IPS-18a (cell line): Measurements from ENCODE around the gene USP13.
A peak's percentile ranks its signal among the peaks of the same experiment; 100 is the strongest.
"Not testable (repeated sequence)": the region's sequence is repeated elsewhere in the genome, so short reads cannot be mapped to it uniquely, and the experiment has no call there.

Experiments used
- H3K27ac ChIP-seq: one replicate; pipeline ENCODE4 v1.5.1; 2013; ENCODE audit warnings: low read length
- H3K27me3 ChIP-seq: one replicate; pipeline ENCODE4 v1.6.1; 2013; ENCODE audit warnings: mild to moderate bottlenecking, low read length; ENCODE audit not compliant: control insufficient read depth, insufficient read depth
- H3K36me3 ChIP-seq: one replicate; pipeline ENCODE4 v1.6.1; 2013; ENCODE audit warnings: low read depth, low read length; ENCODE audit not compliant: control insufficient read depth
- H3K4me1 ChIP-seq: one replicate; pipeline ENCODE4 v1.6.1; 2013; ENCODE audit warnings: low read depth, low read length; ENCODE audit not compliant: control insufficient read depth
- H3K4me3 ChIP-seq: one replicate; pipeline ENCODE4 v1.5.1; 2013; ENCODE audit warnings: low read length
- H3K9ac ChIP-seq: one replicate; pipeline ENCODE4 v1.6.1; 2013; ENCODE audit warnings: mild to moderate bottlenecking, low read length, moderate library complexity
- H3K9me3 ChIP-seq: one replicate; pipeline ENCODE4 v1.6.1; 2013; ENCODE audit warnings: low read depth, low read length; ENCODE audit not compliant: control insufficient read depth

USP13 gene

GRCh38 chr3:179681492-179682263 lies 28.8 kb downstream of the USP13 start:
- Histone ChIP-seq H3K4me1 (no peaks in the 10 kb centered on the region), H3K9ac (no peak overlapping the region), H3K27me3 (no peaks in the 10 kb centered on the region), H3K9me3 (no peaks in the 10 kb centered on the region), H3K27ac (no peak overlapping the region), H3K4me3 (no peak overlapping the region), H3K36me3 (peaks cover 4% of the 10 kb centered on the region)

- Histone ChIP-seq H3K27ac (no peak overlapping the region), H3K4me3 (no peak overlapping the region), H3K9me3 (no peaks in the 10 kb centered on the region), H3K9ac (no peak overlapping the region), H3K36me3 (peaks cover 4% of the 10 kb centered on the region), H3K27me3 (no peaks in the 10 kb centered on the region), H3K4me1 (no peaks in the 10 kb centered on the region)
Observed at GRCh38 chr3:179682426-179683080, 29.7 kb downstream of the USP13 start.

GRCh38 chr3:179683286-179683685 lies 30.4 kb downstream of the USP13 start:
- not testable (repeated sequence) for H3K36me3 ChIP-seq, H3K9ac ChIP-seq, H3K9me3 ChIP-seq, H3K4me3 ChIP-seq, H3K4me1 ChIP-seq, H3K27ac ChIP-seq, H3K27me3 ChIP-seq

GRCh38 chr3:179687967-179688535 lies 35.2 kb downstream of the USP13 start:
- peaks cover 4% of the 10 kb centered on the region for H3K36me3 ChIP-seq
- H3K9me3 ChIP-seq, result no peaks in the 10 kb centered on the region
- H3K27me3 ChIP-seq, result no peaks in the 10 kb centered on the region
- H3K9ac ChIP-seq, result no peak overlapping the region
- H3K27ac ChIP-seq, result no peak overlapping the region
- H3K4me1 ChIP-seq, result no peaks in the 10 kb centered on the region
- no peak overlapping the region for H3K4me3 ChIP-seq

- no peak overlapping the region for H3K4me3 ChIP-seq
- H3K9ac ChIP-seq, result no peak overlapping the region
- no peaks in the 10 kb centered on the region for H3K27me3 ChIP-seq
- no peaks in the 10 kb centered on the region for H3K4me1 ChIP-seq
- H3K9me3 ChIP-seq, result no peaks in the 10 kb centered on the region
- H3K27ac ChIP-seq, result no peak overlapping the region
- peaks cover 4% of the 10 kb centered on the region for H3K36me3 ChIP-seq
Observed at GRCh38 chr3:179688850-179689249, 36.0 kb downstream of the USP13 start.

- H3K27ac ChIP-seq, result no peak overlapping the region
- H3K36me3 ChIP-seq, result no peaks in the 10 kb centered on the region
- H3K9me3 ChIP-seq, result no peaks in the 10 kb centered on the region
- no peaks in the 10 kb centered on the region for H3K27me3 ChIP-seq
- H3K4me1 ChIP-seq, result peaks cover 5% of the 10 kb centered on the region
- H3K9ac ChIP-seq, result no peak overlapping the region
- H3K4me3 ChIP-seq, result no peak overlapping the region
Observed at GRCh38 chr3:179694731-179695130, 41.9 kb downstream of the USP13 start.

GRCh38 chr3:179695672-179696313 lies 43.0 kb downstream of the USP13 start:
- no peak overlapping the region for H3K9ac ChIP-seq
- no peak overlapping the region for H3K27ac ChIP-seq

GRCh38 chr3:179697736-179698332 lies 45.0 kb downstream of the USP13 start:
- H3K27ac ChIP-seq, result no peak overlapping the region
- no peak overlapping the region for H3K9ac ChIP-seq
- H3K4me3 ChIP-seq, result no peak overlapping the region

More at GRCh38 chr3:179695672-179696313, 43.0 kb downstream of the USP13 start:
- Histone ChIP-seq H3K9me3 (no peaks in the 10 kb centered on the region), H3K36me3 (no peaks in the 10 kb centered on the region), H3K4me3 (no peak overlapping the region), H3K27me3 (no peaks in the 10 kb centered on the region), H3K4me1 (peaks cover 15% of the 10 kb centered on the region)

GRCh38 chr3:179700716-179701115 lies 47.9 kb downstream of the USP13 start:
- no peaks in the 10 kb centered on the region for H3K36me3 ChIP-seq
- H3K9ac ChIP-seq, result no peak overlapping the region
- no peak overlapping the region for H3K27ac ChIP-seq
- H3K27me3 ChIP-seq, result no peaks in the 10 kb centered on the region
- no peak overlapping the region for H3K4me3 ChIP-seq
- peaks cover 27% of the 10 kb centered on the region for H3K4me1 ChIP-seq
- no peaks in the 10 kb centered on the region for H3K9me3 ChIP-seq

More at GRCh38 chr3:179697736-179698332, 45.0 kb downstream of the USP13 start:
- Histone ChIP-seq H3K9me3 (no peaks in the 10 kb centered on the region), H3K4me1 (peaks cover 21% of the 10 kb centered on the region), H3K27me3 (no peaks in the 10 kb centered on the region), H3K36me3 (no peaks in the 10 kb centered on the region)

GRCh38 chr3:179701176-179701827 lies 48.5 kb downstream of the USP13 start:
- H3K4me3 ChIP-seq, result peak overlapping the region; percentile 12
- no peaks in the 10 kb centered on the region for H3K36me3 ChIP-seq
- H3K9me3 ChIP-seq, result no peaks in the 10 kb centered on the region
- H3K27me3 ChIP-seq, result no peaks in the 10 kb centered on the region
- H3K27ac ChIP-seq, result peak overlapping the region; percentile 9
- H3K4me1 ChIP-seq, result peaks cover 27% of the 10 kb centered on the region
- peak overlapping the region; percentile 11 for H3K9ac ChIP-seq
